Keratinocyte (primary cell): ENCODE results near the gene IFT172.

Source experiments
- CTCF ChIP-seq, 3 experiments: IDR thresholded peaks in 1 of 3; conservative IDR thresholded peaks in 1 of 3; optimal IDR thresholded peaks in 1 of 3; 2 replicates in 2 of 3; 3 replicates in 1 of 3; pipeline versions ENCODE3 to v1.5.1; 2011; ENCODE audit warnings: low read length in 3 of 3, mild to moderate bottlenecking in 3 of 3, moderate library complexity in 2 of 3, control low read depth in 1 of 3, inconsistent platforms in 1 of 3; ENCODE audit not compliant: insufficient read depth in 2 of 3; ENCODE audit errors: extremely low read depth in 1 of 3
- EZH2 ChIP-seq: IDR thresholded peaks from one replicate; pipeline ENCODE4 v1.6.1; 2012; ENCODE audit warnings: inconsistent platforms, mild to moderate bottlenecking, low read length, moderate library complexity

GRCh38 chr2:27421660-27422250 lies 67.8 kb downstream of the IFT172 start:
- TF ChIP-seq CTCF (optimal IDR thresholded peaks at IDR 0.05 in 1 of 3, IDR thresholded peaks at IDR 0.05 in 1 of 3, conservative IDR thresholded peaks at IDR 0.05 in 1 of 3; ENCODE audit: extremely low read depth in 1 of 3, insufficient read depth in 2 of 3, low read length in 3 of 3) (no peak), EZH2 (no peak)
